Measurements from ENCODE around the gene IFT88. TPM values are rescaled to one million over a fixed set of nuclear protein-coding genes. Genes with fewer than 3 reads are reported as not detected.

Gene IFT88
- total RNA-seq, 2 donors from 2014 or later: 13.6 to 14.0 TPM

GRCh38 chr13:20706661-20707060 lies 139.7 kb downstream of the IFT88 start:
- intact Hi-C loops (cut with DNase I): loop anchor here in 1 of 2 donors (10.0 kb wide), 1 partner anchor 218 kb away; no protein-coding TSS in a partner anchor

GRCh38 chr13:20708216-20708615 lies 141.3 kb downstream of the IFT88 start:
- intact Hi-C loops (cut with DNase I): loop anchor here in 1 of 2 donors (10.0 kb wide), 1 partner anchor 217 kb away; no protein-coding TSS in a partner anchor
- DNase-seq (ENCODE audit: low spot score): no peak

More at GRCh38 chr13:20706661-20707060, 139.7 kb downstream of the IFT88 start:
- DNase-seq (ENCODE audit: low spot score): no peak

- no peak for DNase-seq (ENCODE audit: low spot score)
- intact Hi-C loops (cut with DNase I): loop anchor here in 1 of 2 donors (10.0 kb wide), 1 partner anchor 215 kb away; no protein-coding TSS in a partner anchor
Measured at GRCh38 chr13:20709369-20709768, 142.4 kb downstream of the IFT88 start.

- DNase-seq (ENCODE audit: low spot score): no peak
- intact Hi-C loops (cut with DNase I): loop anchor here in 1 of 2 donors (5.0 to 10.0 kb wide), 2 partner anchors 118 to 215 kb away; no protein-coding TSS in a partner anchor
Measured at GRCh38 chr13:20709782-20710181, 142.8 kb downstream of the IFT88 start.

GRCh38 chr13:20711301-20712044 lies 144.5 kb downstream of the IFT88 start:
- intact Hi-C loops (cut with DNase I): loop anchor here in 1 of 2 donors (5.0 kb wide), 1 partner anchor 116 kb away; no protein-coding TSS in a partner anchor
- DNase-seq (ENCODE audit: low spot score): no peak

DNA sequence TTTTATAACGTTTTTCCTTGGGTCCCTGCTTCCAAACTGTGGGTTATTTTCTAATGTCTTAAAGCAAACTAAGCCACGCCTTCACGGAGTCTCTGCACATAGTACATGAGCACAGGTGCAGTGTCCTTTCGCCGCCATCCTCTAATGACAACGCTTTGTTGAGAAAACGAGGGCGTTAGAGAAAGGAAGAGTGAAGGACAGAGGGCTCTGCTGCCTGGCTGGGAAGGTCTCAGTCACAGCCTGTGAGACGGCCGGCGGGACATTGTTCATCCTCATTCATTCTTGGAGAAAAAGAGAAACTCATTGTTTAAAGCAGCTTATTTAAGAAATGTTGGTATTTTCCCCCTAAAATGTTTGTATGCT lies 146.0 kb downstream of the IFT88 start:
- no peak for DNase-seq (ENCODE audit: low spot score)
- intact Hi-C loops (cut with DNase I): loop anchor here in 1 of 2 donors (5.0 kb wide), 1 partner anchor 114 kb away; no protein-coding TSS in a partner anchor

- peak; percentile 91 for DNase-seq (ENCODE audit: low spot score)
- intact Hi-C loops (cut with DNase I): loop anchor here in 1 of 2 donors (5.0 kb wide), 1 partner anchor 114 kb away; no protein-coding TSS in a partner anchor
Measured at GRCh38 chr13:20713751-20714150, 146.8 kb downstream of the IFT88 start.

DNA sequence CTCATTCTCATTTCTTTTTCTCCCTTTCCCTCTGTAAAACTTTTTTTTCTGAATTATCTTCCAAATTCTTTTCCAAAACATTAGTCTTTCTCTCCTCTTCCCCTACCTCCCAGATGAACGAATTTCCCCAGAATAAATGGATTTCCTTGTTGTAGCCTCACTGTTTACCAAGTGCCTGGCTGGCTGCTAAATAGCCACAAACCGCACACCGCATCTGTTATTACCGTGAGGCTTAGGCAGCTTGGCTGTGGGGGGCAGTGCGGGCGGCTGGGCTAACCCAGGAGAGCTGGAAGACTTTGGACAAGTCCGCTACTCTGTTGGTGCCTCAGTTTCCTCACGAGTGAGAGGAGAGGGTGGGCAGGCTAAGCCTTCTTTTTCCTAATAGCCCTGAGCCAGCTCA lies 147.2 kb downstream of the IFT88 start:
- intact Hi-C loops (cut with DNase I): loop anchor here in 1 of 2 donors (5.0 kb wide), 1 partner anchor 113 kb away; no protein-coding TSS in a partner anchor
- no peak for DNase-seq (ENCODE audit: low spot score)

- DNase-seq (ENCODE audit: low spot score): peak; percentile 94
- intact Hi-C loops (cut with DNase I): loop anchor here in 1 of 2 donors (5.0 kb wide), 1 partner anchor 113 kb away; no protein-coding TSS in a partner anchor
Measured at GRCh38 chr13:20714563-20715329, 147.8 kb downstream of the IFT88 start.

GRCh38 chr13:20715330-20715712 lies 148.4 kb downstream of the IFT88 start:
- DNase-seq (ENCODE audit: low spot score): no peak
- intact Hi-C loops (cut with DNase I): no loop called here

DNA sequence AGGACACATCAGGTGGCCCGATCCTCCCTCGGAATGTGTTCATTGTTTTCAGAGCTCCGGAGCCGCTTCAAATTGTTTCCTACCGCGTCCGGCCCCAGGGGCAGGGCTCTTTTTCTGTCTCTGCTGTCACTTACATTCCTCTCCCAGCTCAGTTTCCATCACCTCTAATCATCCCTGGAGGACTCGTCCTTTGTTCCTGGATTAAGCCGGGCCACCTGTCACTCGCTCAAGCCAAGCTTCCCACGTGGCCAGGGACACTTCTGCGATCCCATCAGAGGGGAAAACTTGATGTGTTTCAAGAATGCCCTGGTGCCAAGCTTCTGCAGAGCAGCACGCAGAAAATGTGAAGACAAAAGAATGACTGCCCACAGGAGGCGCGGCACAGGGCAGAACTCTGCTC lies 150.0 kb downstream of the IFT88 start:
- intact Hi-C loops (cut with DNase I): no loop called here
- no peak for DNase-seq (ENCODE audit: low spot score)

GRCh38 chr13:20717581-20718542 lies 150.9 kb downstream of the IFT88 start:
- DNase-seq (ENCODE audit: low spot score): no peak
- intact Hi-C loops (cut with DNase I): no loop called here

GRCh38 chr13:20718958-20719566 lies 152.1 kb downstream of the IFT88 start:
- intact Hi-C loops (cut with DNase I): no loop called here
- DNase-seq (ENCODE audit: low spot score): no peak

- DNase-seq (ENCODE audit: low spot score): no peak
- intact Hi-C loops (cut with DNase I): no loop called here
Measured at GRCh38 chr13:20719783-20720182, 152.8 kb downstream of the IFT88 start.

- DNase-seq (ENCODE audit: low spot score): no peak
- intact Hi-C loops (cut with DNase I): no loop called here
Measured at GRCh38 chr13:20720499-20720898, 153.5 kb downstream of the IFT88 start.

DNA sequence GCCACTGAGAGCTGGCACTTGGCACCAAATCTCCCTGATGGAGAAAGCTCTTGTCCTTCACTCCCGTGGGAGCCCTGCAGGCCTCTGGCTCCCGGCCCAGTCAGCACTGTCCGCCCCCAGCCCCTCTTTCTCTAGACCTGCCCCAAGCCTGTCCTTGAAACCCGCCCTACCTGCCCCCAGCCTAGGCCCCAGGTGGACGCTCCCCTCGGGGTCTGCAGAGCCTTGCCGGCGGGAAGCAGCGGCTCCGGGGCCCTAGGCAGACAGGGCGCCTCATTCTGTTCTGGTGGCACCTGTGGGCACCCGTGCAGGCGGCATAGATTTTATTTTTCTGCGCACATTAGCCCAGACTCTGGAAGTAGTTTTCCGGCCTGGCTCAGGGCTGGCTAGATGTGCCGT lies 154.1 kb downstream of the IFT88 start:
- intact Hi-C loops (cut with DNase I): no loop called here
- DNase-seq (ENCODE audit: low spot score): no peak

DNA sequence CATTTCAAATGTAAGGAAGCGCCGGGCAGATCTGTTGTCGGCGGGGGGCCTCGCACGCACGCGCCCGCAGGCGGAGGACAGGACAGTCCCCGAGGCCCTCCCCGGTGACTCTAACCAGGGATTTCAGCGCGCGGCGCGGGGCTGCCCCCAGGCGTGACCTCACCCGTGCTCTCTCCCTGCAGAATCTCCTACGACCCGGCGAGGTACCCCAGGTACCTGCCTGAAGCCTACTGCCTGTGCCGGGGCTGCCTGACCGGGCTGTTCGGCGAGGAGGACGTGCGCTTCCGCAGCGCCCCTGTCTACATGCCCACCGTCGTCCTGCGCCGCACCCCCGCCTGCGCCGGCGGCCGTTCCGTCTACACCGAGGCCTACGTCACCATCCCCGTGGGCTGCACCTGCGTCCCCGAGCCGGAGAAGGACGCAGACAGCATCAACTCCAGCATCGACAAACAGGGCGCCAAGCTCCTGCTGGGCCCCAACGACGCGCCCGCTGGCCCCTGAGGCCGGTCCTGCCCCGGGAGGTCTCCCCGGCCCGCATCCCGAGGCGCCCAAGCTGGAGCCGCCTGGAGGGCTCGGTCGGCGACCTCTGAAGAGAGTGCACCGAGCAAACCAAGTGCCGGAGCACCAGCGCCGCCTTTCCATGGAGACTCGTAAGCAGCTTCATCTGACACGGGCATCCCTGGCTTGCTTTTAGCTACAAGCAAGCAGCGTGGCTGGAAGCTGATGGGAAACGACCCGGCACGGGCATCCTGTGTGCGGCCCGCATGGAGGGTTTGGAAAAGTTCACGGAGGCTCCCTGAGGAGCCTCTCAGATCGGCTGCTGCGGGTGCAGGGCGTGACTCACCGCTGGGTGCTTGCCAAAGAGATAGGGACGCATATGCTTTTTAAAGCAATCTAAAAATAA lies 154.7 kb downstream of the IFT88 start:
- DNase-seq (ENCODE audit: low spot score): peak; percentile 88
- intact Hi-C loops (cut with DNase I): no loop called here
